Measurements from ENCODE around the gene RASSF1.

Gene RASSF1

GRCh38 chr3:50341996-50342650 lies 1.5 kb upstream of the RASSF1 start:
- DNase-seq = no peak

DNA sequence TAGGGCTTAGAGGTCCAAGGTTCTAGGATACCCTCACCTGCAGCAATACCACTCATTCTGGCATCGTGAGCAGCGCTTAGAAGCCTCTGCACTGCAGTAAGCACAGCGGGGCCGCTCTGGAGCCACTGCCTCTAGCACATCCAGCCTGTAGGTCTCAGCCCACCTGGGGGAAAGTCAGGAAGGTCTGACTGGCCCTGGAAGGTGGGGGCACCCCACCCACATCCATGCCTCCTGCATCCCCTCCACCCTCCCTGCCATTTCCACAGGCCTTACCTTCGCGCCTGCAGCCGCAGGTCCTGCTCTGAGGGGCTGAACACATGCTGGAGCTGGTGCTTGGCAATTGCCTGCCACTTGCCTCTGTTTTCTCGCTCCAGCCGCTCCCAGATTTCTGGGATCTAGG lies 901 bp upstream of the RASSF1 start:
- no peak for DNase-seq

GRCh38 chr3:50340147-50340447 lies 539 bp downstream of the RASSF1 start:
- DNase-seq = no peak

DNA sequence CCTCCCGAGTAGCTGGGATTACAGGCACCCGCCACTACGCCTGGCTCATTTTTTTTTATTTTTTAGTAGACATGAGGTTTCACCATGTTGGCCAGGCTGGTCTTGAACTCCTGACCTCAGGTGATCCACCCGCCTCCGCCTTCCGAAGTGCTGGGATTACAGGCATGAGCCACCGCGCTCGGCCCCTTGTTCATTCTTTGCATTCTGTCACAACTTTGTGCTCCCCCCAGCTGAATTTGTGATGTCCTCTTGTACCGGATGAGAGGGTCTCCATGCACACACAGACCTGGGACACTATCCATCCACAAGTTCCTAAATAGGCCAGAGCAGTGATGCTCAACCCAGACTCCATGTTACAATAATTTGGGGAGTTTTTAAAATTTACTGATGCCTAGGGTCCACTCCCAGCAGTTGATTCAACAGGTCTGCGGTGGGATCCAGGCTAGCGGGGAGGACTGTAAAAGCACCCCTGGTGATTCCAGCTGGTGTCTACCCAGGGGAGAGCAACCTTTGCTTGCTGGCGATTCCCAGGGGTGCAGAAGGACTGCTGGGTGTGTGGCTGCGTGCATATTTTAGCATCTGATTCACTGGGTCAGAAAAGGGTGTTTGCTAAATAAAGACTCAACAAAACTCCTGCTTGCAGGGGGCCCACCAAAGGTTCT lies 1.0 kb downstream of the RASSF1 start:
- DNase-seq = no peak

GRCh38 chr3:50338965-50339364 lies 1.7 kb downstream of the RASSF1 start:
- DNase-seq = no peak

GRCh38 chr3:50337175-50337861 lies 3.3 kb downstream of the RASSF1 start:
- peak; percentile 93 to 96 for DNase-seq

GRCh38 chr3:50336452-50337174 lies 4.0 kb downstream of the RASSF1 start:
- DNase-seq = no peak

GRCh38 chr3:50334339-50335075 lies 6.1 kb downstream of the RASSF1 start:
- no peak for DNase-seq

DNA sequence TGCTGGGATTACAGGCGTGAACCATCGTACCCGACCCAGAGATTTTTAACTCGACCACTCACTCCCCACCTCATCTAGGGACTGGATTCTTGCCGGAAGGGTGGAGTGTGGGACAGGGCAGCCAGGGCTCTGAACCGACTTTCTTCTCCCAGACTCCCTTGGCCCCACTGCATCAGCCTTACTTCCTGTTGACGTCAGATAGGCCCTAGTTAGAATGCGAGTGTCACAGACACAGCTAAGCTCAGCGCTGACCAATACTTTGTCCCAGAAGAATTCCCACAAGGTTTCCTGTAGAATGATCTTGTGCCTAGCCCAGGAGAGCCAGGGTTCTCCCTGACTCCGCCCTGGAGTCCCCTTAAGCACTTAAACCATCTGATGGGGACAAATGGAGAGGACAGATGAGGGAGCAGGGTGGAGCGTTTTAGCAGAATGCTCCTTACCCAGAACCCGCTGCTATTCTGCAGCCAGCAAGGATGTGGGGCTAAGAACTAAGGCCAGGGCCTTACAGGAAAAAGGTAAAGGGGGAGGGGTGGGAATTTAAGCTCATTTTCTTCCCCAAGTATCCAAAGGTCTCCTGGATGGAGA lies 6.8 kb downstream of the RASSF1 start:
- DNase-seq = no peak

- DNase-seq = no peak
Observed at GRCh38 chr3:50331364-50331907, 9.2 kb downstream of the RASSF1 start.

GRCh38 chr3:50330330-50330729 lies 10.3 kb downstream of the RASSF1 start:
- no peak for DNase-seq

GRCh38 chr3:50327943-50328691 lies 12.5 kb downstream of the RASSF1 start, which contains the start of gene TUSC2:
Gene TUSC2, minus strand, starts transcription at chr3:50328223. Its CDS starts 124 bp downstream, at chr3:50328099.
- DNase-seq = peak; percentile 61 to 85

DNA sequence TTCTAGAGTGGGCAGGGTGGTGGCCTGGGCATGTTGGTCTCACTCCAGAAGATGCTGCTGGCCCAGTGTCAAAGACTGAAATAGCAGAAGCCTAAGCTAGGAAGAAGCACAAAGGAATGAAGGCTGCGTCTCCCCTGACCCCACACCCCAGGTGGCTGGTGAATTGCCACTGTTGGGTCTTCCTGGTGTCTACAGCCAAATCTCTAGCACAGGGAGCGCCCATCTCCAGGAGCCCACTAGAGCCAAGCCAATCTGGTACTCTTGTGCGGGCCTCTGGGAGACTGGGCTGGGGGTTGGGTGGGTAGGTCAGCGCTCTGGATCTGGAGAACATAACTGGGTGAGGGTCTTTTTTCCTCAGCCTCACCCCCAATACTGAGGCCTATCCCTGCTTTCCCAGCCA lies 13.5 kb downstream of the RASSF1 start:
- no peak for DNase-seq

- DNase-seq = no peak
Observed at GRCh38 chr3:50326182-50326541, 14.5 kb downstream of the RASSF1 start.

DNA sequence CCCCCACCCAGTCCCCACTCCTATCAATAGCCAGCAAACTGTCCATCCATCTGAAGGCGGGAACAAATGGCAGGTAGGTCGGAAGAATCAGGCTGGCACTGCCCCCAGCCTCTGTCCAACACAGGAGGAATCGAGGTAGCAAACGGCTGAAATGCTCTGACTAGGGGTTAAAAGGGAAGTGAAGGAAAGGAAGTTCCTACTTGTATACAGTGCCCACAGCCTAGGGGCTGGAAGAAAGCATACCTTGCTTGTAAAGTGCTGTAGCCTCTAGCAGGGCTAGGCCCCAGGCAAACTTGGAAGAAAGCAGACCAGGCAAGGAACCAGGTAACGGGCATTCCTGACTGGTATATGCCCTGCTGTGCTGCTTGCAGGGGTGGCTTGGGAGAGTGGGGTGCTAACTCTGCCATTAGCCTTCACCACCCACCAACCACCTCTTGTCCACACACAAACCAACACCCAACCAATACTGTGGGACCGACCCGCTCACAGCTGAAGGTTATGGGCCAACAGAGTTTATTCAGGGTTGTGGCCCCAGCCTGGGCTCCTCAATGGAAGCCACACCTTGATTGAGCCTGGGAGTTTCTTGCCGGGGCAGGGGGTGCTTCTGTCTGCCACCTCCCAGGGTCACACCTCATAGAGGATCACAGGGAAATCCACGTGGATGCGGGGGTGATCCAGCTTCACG lies 15.0 kb downstream of the RASSF1 start:
- no peak for DNase-seq

- DNase-seq = no peak
Observed at GRCh38 chr3:50325113-50325480, 15.5 kb downstream of the RASSF1 start.

DNA sequence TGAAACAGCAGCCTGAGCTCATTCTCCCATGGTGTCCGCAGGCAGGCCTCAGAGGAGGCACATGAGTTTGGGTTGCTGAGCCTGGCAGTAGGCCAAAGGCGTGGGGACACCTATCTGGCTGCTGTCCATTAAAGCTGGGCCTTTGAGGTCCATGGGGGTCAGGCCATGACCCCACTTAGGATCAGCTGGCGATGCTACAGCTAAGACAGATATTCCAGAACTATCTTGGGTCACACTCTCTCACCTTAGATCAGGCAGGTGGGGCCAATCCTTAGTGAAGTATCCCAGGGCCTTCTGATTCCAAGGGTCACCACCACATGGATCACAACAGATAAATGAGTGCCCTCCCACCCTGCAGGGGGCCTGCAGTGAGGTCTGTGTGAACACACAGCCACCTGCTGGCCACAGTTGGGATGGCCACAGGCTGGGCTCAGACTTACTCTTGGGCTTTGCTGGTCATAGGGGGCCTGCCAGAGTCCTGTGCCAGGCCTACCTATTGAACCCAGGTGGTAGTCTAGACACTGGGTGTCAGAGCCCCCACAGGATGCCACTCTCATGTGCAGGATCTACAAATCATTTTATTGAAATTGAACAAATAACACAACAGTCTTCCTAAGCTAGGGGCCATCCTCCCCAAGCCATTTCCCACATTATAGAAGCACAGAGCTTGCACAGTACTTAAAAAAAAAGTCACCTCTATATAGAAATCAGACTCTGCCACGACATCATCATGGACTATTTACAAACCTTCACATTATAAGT lies 16.1 kb downstream of the RASSF1 start:
- DNase-seq = peak in 1 of 2 experiments; percentile 4

GRCh38 chr3:50323614-50324199 lies 16.9 kb downstream of the RASSF1 start:
- DNase-seq = no peak

DNA sequence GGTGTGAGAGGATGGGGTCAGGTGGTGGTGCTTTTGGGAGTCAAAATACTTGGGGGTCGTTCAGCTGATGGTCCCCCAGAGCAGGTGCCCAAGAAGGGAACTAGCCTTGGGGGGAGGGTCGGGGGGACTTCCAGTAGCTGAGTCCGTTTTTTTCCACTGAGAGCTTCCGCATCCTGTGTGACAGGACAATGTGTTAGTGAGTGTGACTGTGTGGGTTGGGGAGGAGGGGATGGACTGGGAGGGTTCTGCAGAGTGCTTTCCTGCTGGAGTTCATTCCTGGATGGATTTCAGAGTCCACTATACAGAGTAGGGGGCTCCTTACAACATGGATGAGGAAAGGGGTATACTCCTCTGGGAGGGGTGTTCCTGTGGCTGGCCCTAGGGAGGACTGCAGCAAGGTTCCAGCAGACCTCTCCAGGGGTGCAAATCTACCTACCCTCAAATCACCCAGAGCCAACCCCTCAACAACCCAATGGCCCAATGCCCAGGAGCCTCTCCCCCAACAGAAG lies 17.5 kb downstream of the RASSF1 start:
- no peak for DNase-seq
